Testis (tissue), 3 donors: Measurements from ENCODE around the gene CEMIP2. TPM values are rescaled to one million over a fixed set of nuclear protein-coding genes. Genes with fewer than 3 reads are reported as not detected.

Experiments
- DNase-seq: peaks from one replicate; pipeline ENCODE4 v3.0.0-alpha.2; 2019
- H3K27ac ChIP-seq, 2 donors: fragments of 200-600 bp; sonication (generic); one replicate each; pipeline ENCODE4 v1.5.1; 2019
- H3K27me3 ChIP-seq: fragments of 200-600 bp; sonication (generic); one replicate; pipeline ENCODE4 v1.5.1; 2019
- H3K36me3 ChIP-seq: fragments of 200-600 bp; sonication (generic); one replicate; pipeline ENCODE4 v1.5.1; 2017; ENCODE audit warnings: low read depth; ENCODE audit errors: missing control alignments
- H3K4me1 ChIP-seq: fragments of 200-600 bp; sonication (generic); one replicate; pipeline ENCODE4 v1.5.1; 2019
- H3K4me3 ChIP-seq, 2 donors: fragments of 200-600 bp; sonication (generic); one replicate each; pipeline ENCODE4 v1.5.1; 2017 to 2019
- H3K9me3 ChIP-seq: fragments of 200-600 bp; sonication (generic); one replicate; pipeline ENCODE4 v1.5.1; 2017
- CTCF ChIP-seq, 3 experiments: fragments of 450-650 bp in 2 of 3; fragments of 200-600 bp in 1 of 3; sonication (generic) in 1 of 3; IDR thresholded peaks; one replicate each; pipeline ENCODE4 v1.5.1; 2016 to 2019; ENCODE audit warnings: antibody characterized with exemption in 3 of 3, mild to moderate bottlenecking in 2 of 3, moderate library complexity in 1 of 3
- POLR2A ChIP-seq: fragments of 450-650 bp; IDR thresholded peaks from one replicate; pipeline ENCODE4 v1.6.1; 2017; ENCODE audit warnings: antibody characterized with exemption, mild to moderate bottlenecking, moderate library complexity
- WGBS, 2 donors: methylation state at CpG; one replicate each; pipeline ENCODE4 v1.1.5; 2018; 5-methylcytosine and 5-hydroxymethylcytosine counted together
- intact Hi-C: fragments of 100-400 bp; cut with DNase I; formaldehyde crosslinking; loops from one replicate; pipeline ENCODE4 v1.15.1; 2023; ENCODE audit warnings: low total_unique reads
- polyA plus RNA-seq: library from polyadenylated mRNA; stranded (reverse); fragments of 350-450 nt; fragmentation: Illumina TruSeq; extraction: RNeasy Lipid Tissue Mini Kit (QIAGEN cat#74804); gene quantifications from one replicate; pipeline ENCODE4 v1.2.3, GENCODE V29; 2014; ENCODE audit warnings: low read depth, low replicate concordance; ENCODE audit not compliant: insufficient read depth
- total RNA-seq, 2 donors: library from RNA; depleted of rRNA; stranded (reverse); fragments of >200 nt; gene quantifications; one replicate each; pipeline ENCODE4 v1.2.3, GENCODE V29; 2016

The CEMIP2 gene
- total and polyA plus RNA-seq, 3 donors from 2014 or later: 18.3 to 146 (median 109) TPM

- Histone ChIP-seq H3K36me3 (no peaks in the 10 kb centered on the region), H3K4me1 (no peaks in the 10 kb centered on the region), H3K27ac (no peak overlapping the region), H3K4me3 (no peak overlapping the region), H3K9me3 (no peaks in the 10 kb centered on the region), H3K27me3 (no peaks in the 10 kb centered on the region)
- no peak for TF ChIP-seq CTCF (IDR thresholded peaks at IDR 0.05)
- no peak for TF ChIP-seq POLR2A
- intact Hi-C loops: no loop called here
- no peak for DNase-seq
Measured at GRCh38 chr9:71721855-71722254, 46.5 kb downstream of the CEMIP2 start.

GRCh38 chr9:71719562-71719961 is 48.8 kb downstream of the CEMIP2 start:
- Histone ChIP-seq H3K4me1 (no peaks in the 10 kb centered on the region), H3K9me3 (no peaks in the 10 kb centered on the region), H3K27me3 (no peaks in the 10 kb centered on the region), H3K36me3 (no peaks in the 10 kb centered on the region), H3K4me3 (no peak overlapping the region), H3K27ac (peak overlapping the region in 1 of 2 donors; percentile 11)
- TF ChIP-seq POLR2A: no peak
- 51 to 55% methylated on average over 5 of the region's 5 CpGs for WGBS, 2 donors
- no peak for DNase-seq
- intact Hi-C loops: no loop called here

- no peaks in the 10 kb centered on the region for H3K9me3 ChIP-seq
- DNase-seq: no peak
- H3K27me3 ChIP-seq: no peaks in the 10 kb centered on the region
- no peak overlapping the region for H3K27ac ChIP-seq
- TF ChIP-seq POLR2A (no peak), CTCF (IDR thresholded peaks at IDR 0.05) (no peak)
- no peaks in the 10 kb centered on the region for H3K4me1 ChIP-seq
- H3K4me3 ChIP-seq: no peak overlapping the region
- no peaks in the 10 kb centered on the region for H3K36me3 ChIP-seq
- intact Hi-C loops: no loop called here
- 94% methylated on average over 3 of the region's 3 CpGs for WGBS, 2 donors
Measured at GRCh38 chr9:71719088-71719487, 49.2 kb downstream of the CEMIP2 start.

- no peaks in the 10 kb centered on the region for H3K36me3 ChIP-seq
- no peak for DNase-seq
- no peaks in the 10 kb centered on the region for H3K4me1 ChIP-seq
- no peaks in the 10 kb centered on the region for H3K9me3 ChIP-seq
- H3K27ac ChIP-seq: no peak overlapping the region
- 95 to 96% methylated on average over 2 of the region's 2 CpGs for WGBS, 2 donors
- intact Hi-C loops: no loop called here
- TF ChIP-seq CTCF (IDR thresholded peaks at IDR 0.05): peak; percentile 12 to 76 (median 16)
- no peak for TF ChIP-seq POLR2A
- H3K27me3 ChIP-seq: no peaks in the 10 kb centered on the region
- no peak overlapping the region for H3K4me3 ChIP-seq
Measured at GRCh38 chr9:71716138-71716909, 52.0 kb downstream of the CEMIP2 start.

GRCh38 chr9:71710856-71711255 is 57.5 kb downstream of the CEMIP2 start:
- intact Hi-C loops: no loop called here
- Histone ChIP-seq H3K27me3 (no peaks in the 10 kb centered on the region), H3K9me3 (no peaks in the 10 kb centered on the region), H3K36me3 (no peaks in the 10 kb centered on the region), H3K4me3 (no peak overlapping the region), H3K4me1 (no peaks in the 10 kb centered on the region), H3K27ac (no peak overlapping the region)
- no peak for TF ChIP-seq POLR2A
- no peak for TF ChIP-seq CTCF (IDR thresholded peaks at IDR 0.05)
- no peak for DNase-seq
